ENCODE measurements around the gene SRGAP1.

SRGAP1 gene

GRCh38 chr12:63928305-63928704 is 83.8 kb downstream of the SRGAP1 start:
- CTCF ChIA-PET = interaction anchor here (1.4 to 1.8 kb wide), 2 partner anchors 12 to 328 kb away, joined by 4 to 5 read pairs; no protein-coding TSS in a partner anchor
- POLR2A ChIA-PET = no interaction called here
- DNase-seq (ENCODE audit: extremely low spot score) = no peak

GRCh38 chr12:63929426-63929825 is 84.9 kb downstream of the SRGAP1 start:
- POLR2A ChIA-PET = no interaction called here

More at GRCh38 chr12:63928305-63928704, 83.8 kb downstream of the SRGAP1 start:
- TF ChIP-seq, protein P1, sequence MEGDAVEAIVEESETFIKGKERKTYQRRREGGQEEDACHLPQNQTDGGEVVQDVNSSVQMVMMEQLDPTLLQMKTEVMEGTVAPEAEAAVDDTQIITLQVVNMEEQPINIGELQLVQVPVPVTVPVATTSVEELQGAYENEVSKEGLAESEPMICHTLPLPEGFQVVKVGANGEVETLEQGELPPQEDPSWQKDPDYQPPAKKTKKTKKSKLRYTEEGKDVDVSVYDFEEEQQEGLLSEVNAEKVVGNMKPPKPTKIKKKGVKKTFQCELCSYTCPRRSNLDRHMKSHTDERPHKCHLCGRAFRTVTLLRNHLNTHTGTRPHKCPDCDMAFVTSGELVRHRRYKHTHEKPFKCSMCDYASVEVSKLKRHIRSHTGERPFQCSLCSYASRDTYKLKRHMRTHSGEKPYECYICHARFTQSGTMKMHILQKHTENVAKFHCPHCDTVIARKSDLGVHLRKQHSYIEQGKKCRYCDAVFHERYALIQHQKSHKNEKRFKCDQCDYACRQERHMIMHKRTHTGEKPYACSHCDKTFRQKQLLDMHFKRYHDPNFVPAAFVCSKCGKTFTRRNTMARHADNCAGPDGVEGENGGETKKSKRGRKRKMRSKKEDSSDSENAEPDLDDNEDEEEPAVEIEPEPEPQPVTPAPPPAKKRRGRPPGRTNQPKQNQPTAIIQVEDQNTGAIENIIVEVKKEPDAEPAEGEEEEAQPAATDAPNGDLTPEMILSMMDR (IDR thresholded peaks at IDR 0.05; ENCODE audit: control extremely low read depth, extremely low read depth, low read depth, missing control alignments) = no peak

DNA sequence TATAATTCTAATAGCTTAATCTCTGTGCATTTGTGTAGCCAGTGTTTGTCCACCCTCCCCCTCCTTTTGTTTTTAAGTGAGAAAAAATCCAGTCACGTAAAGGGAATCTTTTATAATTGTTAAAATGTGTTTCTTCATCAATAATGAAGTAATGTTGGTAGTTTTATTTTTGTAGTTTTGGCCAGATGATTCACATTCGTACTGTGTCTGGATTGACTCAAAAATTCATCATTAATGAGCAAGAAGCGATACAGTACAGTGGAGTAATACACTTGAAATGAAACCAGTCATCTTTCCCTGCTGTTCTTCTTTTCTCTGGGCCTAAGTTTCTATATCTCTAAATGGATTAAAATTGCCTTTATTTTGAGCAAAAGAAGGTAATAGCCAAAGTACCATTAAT is 86.5 kb downstream of the SRGAP1 start:
- POLR2A ChIA-PET = no interaction called here
- no peak for DNase-seq (ENCODE audit: extremely low spot score)
- CTCF ChIA-PET = no interaction called here
- TF ChIP-seq, protein P1 (IDR thresholded peaks at IDR 0.05; ENCODE audit: control extremely low read depth, extremely low read depth, low read depth, missing control alignments) = no peak

More at GRCh38 chr12:63929426-63929825, 84.9 kb downstream of the SRGAP1 start:
- no peak for DNase-seq (ENCODE audit: extremely low spot score)
- CTCF ChIA-PET = interaction anchor here (1.6 kb wide), 1 partner anchor 15 kb away, joined by 4 read pairs; no protein-coding TSS in a partner anchor
- TF ChIP-seq, protein P1 (IDR thresholded peaks at IDR 0.05; ENCODE audit: control extremely low read depth, extremely low read depth, low read depth, missing control alignments) = no peak

DNA sequence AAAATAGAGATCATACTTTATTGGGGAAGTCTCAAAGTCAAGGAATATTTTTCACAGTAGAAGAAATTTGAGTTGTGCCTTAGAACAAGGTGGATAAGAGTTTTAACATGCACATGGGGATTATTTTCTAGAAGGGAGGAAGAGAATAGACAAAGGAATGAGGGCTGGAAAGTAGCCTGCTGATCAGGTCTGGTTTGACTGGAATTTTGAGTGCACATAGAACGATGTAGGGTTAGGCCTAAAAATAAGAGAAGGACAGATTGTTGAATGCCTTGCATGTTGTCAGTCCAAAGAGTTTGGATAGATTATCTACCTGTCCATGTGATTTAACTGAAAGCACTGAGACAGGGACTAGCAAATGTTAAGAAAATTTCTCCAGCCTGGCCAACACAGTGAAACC is 87.2 kb downstream of the SRGAP1 start:
- CTCF ChIA-PET = no interaction called here
- POLR2A ChIA-PET = no interaction called here
- TF ChIP-seq, protein P1 (IDR thresholded peaks at IDR 0.05; ENCODE audit: control extremely low read depth, extremely low read depth, low read depth, missing control alignments) = no peak
- no peak for DNase-seq (ENCODE audit: extremely low spot score)

DNA sequence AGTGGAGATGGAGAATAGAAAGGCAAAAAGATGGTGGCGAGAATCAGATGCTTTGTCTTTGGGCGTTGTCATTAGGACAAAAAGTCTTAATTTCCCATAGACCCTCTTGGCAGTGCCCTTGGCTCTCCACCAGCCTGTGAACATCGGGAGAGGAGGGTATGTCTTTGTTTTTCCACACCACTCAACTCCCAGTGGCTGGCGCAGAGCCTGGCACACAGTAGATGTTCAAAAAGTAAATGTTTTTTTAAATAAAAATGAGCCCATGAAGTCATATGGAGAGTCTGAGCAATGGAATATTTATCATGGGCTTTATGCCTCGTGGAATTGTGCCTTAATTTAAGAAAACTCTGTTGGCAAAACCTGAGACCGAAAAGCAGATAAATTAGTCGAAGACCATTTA is 90.4 kb downstream of the SRGAP1 start:
- TF ChIP-seq, protein P1 (IDR thresholded peaks at IDR 0.05; ENCODE audit: control extremely low read depth, extremely low read depth, low read depth, missing control alignments) = no peak
- ChIA-PET POLR2A (no interaction called here), CTCF (no interaction called here)
- DNase-seq (ENCODE audit: extremely low spot score) = no peak

- CTCF ChIA-PET = no interaction called here
- DNase-seq (ENCODE audit: extremely low spot score) = no peak
- POLR2A ChIA-PET = no interaction called here
These were observed 90.9 kb downstream of the SRGAP1 start for GRCh38 chr12:63935361-63935760.

More at GRCh38 chr12:63935361-63935760, 90.9 kb downstream of the SRGAP1 start:
- TF ChIP-seq, protein P1 (IDR thresholded peaks at IDR 0.05; ENCODE audit: control extremely low read depth, extremely low read depth, low read depth, missing control alignments) = no peak

Data from GM10248 (cell line).